Ectodermal cell (in vitro differentiated cells): ENCODE results near the gene HAUS3.
"Not testable (repeated sequence)": the region's sequence is repeated elsewhere in the genome, so short reads cannot be mapped to it uniquely, and the experiment has no call there.

Experiments
- H3K27ac ChIP-seq: 2 replicates; pipeline ENCODE4 v1.7.0; 2013; ENCODE audit warnings: mild to moderate bottlenecking, low read depth, low read length; ENCODE audit not compliant: insufficient read depth, poor library complexity, severe bottlenecking
- H3K27me3 ChIP-seq: 2 replicates; pipeline ENCODE4 v1.7.0; 2013; ENCODE audit warnings: mild to moderate bottlenecking, low read length; ENCODE audit not compliant: insufficient read depth, control insufficient read depth, poor library complexity, severe bottlenecking
- H3K36me3 ChIP-seq: one replicate; pipeline ENCODE4 v1.7.0; 2013; ENCODE audit warnings: low read length; ENCODE audit not compliant: control insufficient read depth, insufficient read depth
- H3K4me1 ChIP-seq: one replicate; pipeline ENCODE4 v1.7.0; 2013; ENCODE audit warnings: low read length; ENCODE audit not compliant: control insufficient read depth, insufficient read depth
- H3K4me3 ChIP-seq: 2 replicates; pipeline ENCODE4 v1.7.0; 2013; ENCODE audit warnings: low read depth, low read length, control low read depth; ENCODE audit not compliant: insufficient read depth
- H3K9me3 ChIP-seq: 2 replicates; pipeline ENCODE4 v1.7.0; 2013; ENCODE audit warnings: mild to moderate bottlenecking, low read length, moderate library complexity; ENCODE audit not compliant: control insufficient read depth
- WGBS, 2 experiments: methylation state at CpG; one replicate each; pipeline ENCODE4 v1.1.7; 2013; ENCODE audit warnings: missing lambda C conversion rate in 2 of 2; 5-methylcytosine and 5-hydroxymethylcytosine counted together

Gene HAUS3

GRCh38 chr4:2275546-2276251 lies 33.8 kb upstream of the HAUS3 start:
- Histone ChIP-seq H3K9me3 (no peaks in the 10 kb centered on the region), H3K27me3 (no peaks in the 10 kb centered on the region), H3K4me3 (no peak overlapping the region), H3K36me3 (no peaks in the 10 kb centered on the region), H3K4me1 (no peaks in the 10 kb centered on the region), H3K27ac (no peak overlapping the region)
- 95% methylated on average over 44 of the region's 44 CpGs for WGBS, 2 experiments

GRCh38 chr4:2275044-2275397 lies 33.1 kb upstream of the HAUS3 start:
- not testable (repeated sequence) for H3K27ac ChIP-seq, H3K4me1 ChIP-seq, H3K36me3 ChIP-seq, H3K27me3 ChIP-seq, H3K4me3 ChIP-seq, H3K9me3 ChIP-seq
- 94 to 95% methylated on average over 10 of the region's 10 CpGs for WGBS, 2 experiments

- 90 to 91% methylated on average over 21 of the region's 21 CpGs for WGBS, 2 experiments
- H3K9me3 ChIP-seq: no peaks in the 10 kb centered on the region
- no peaks in the 10 kb centered on the region for H3K27me3 ChIP-seq
- H3K27ac ChIP-seq: no peak overlapping the region
- H3K4me1 ChIP-seq: no peaks in the 10 kb centered on the region
- H3K4me3 ChIP-seq: no peak overlapping the region
- no peaks in the 10 kb centered on the region for H3K36me3 ChIP-seq
Measured at GRCh38 chr4:2274320-2275043, 32.6 kb upstream of the HAUS3 start.

GRCh38 chr4:2273657-2274319 lies 31.9 kb upstream of the HAUS3 start:
- no peak overlapping the region for H3K27ac ChIP-seq
- H3K36me3 ChIP-seq: no peaks in the 10 kb centered on the region
- H3K4me1 ChIP-seq: no peaks in the 10 kb centered on the region
- no peaks in the 10 kb centered on the region for H3K27me3 ChIP-seq
- no peaks in the 10 kb centered on the region for H3K9me3 ChIP-seq
- no peak overlapping the region for H3K4me3 ChIP-seq
- WGBS, 2 experiments: 89 to 90% methylated on average over 24 of the region's 24 CpGs

- Histone ChIP-seq H3K27ac (no peak overlapping the region), H3K4me1 (peaks cover 4% of the 10 kb centered on the region), H3K27me3 (no peaks in the 10 kb centered on the region), H3K9me3 (no peaks in the 10 kb centered on the region), H3K4me3 (no peak overlapping the region), H3K36me3 (no peaks in the 10 kb centered on the region)
- WGBS, 2 experiments: 88% methylated on average over 15 of the region's 15 CpGs
Measured at GRCh38 chr4:2273221-2273620, 31.3 kb upstream of the HAUS3 start.

- H3K9me3 ChIP-seq: no peaks in the 10 kb centered on the region
- peaks cover 7% of the 10 kb centered on the region for H3K4me1 ChIP-seq
- H3K27me3 ChIP-seq: no peaks in the 10 kb centered on the region
- no peak overlapping the region for H3K27ac ChIP-seq
- no peak overlapping the region for H3K4me3 ChIP-seq
- 91 to 92% methylated on average over 6 of the region's 6 CpGs for WGBS, 2 experiments
- H3K36me3 ChIP-seq: no peaks in the 10 kb centered on the region
Measured at GRCh38 chr4:2272828-2273120, 30.9 kb upstream of the HAUS3 start.

GRCh38 chr4:2272026-2272827 lies 30.3 kb upstream of the HAUS3 start:
- Histone ChIP-seq H3K27me3 (no peaks in the 10 kb centered on the region), H3K36me3 (no peaks in the 10 kb centered on the region), H3K27ac (no peak overlapping the region), H3K4me1 (peaks cover 7% of the 10 kb centered on the region), H3K4me3 (no peak overlapping the region), H3K9me3 (no peaks in the 10 kb centered on the region)
- 93 to 94% methylated on average over 25 of the region's 25 CpGs for WGBS, 2 experiments

- H3K4me1 ChIP-seq: peaks cover 9% of the 10 kb centered on the region
- H3K27me3 ChIP-seq: no peaks in the 10 kb centered on the region
- no peaks in the 10 kb centered on the region for H3K36me3 ChIP-seq
- no peaks in the 10 kb centered on the region for H3K9me3 ChIP-seq
- 91 to 94% methylated on average over 27 of the region's 27 CpGs for WGBS, 2 experiments
- H3K27ac ChIP-seq: no peak overlapping the region
- H3K4me3 ChIP-seq: no peak overlapping the region
Measured at GRCh38 chr4:2271279-2272025, 29.5 kb upstream of the HAUS3 start.

GRCh38 chr4:2270341-2271165 lies 28.6 kb upstream of the HAUS3 start:
- Histone ChIP-seq H3K4me1 (peaks cover 10% of the 10 kb centered on the region), H3K9me3 (no peaks in the 10 kb centered on the region), H3K27me3 (no peaks in the 10 kb centered on the region), H3K4me3 (no peak overlapping the region), H3K36me3 (no peaks in the 10 kb centered on the region), H3K27ac (no peak overlapping the region)
- 88 to 92% methylated on average over 34 of the region's 34 CpGs for WGBS, 2 experiments
